22Rv1 (cell line): Measurements from ENCODE around the gene PLEKHG2.

Experiments
- ZFX ChIP-seq: fragments of 450-650 bp; IDR thresholded peaks from 2 replicates; pipeline ENCODE4 v1.6.1; 2017; ENCODE audit warnings: antibody characterized with exemption, borderline replicate concordance
- TF ChIP-seq, protein P1 (sequence below): fragments of 450-650 bp; IDR thresholded peaks from 2 replicates; pipeline ENCODE4 v1.5.1; 2017; ENCODE audit warnings: mild to moderate bottlenecking

DNA sequence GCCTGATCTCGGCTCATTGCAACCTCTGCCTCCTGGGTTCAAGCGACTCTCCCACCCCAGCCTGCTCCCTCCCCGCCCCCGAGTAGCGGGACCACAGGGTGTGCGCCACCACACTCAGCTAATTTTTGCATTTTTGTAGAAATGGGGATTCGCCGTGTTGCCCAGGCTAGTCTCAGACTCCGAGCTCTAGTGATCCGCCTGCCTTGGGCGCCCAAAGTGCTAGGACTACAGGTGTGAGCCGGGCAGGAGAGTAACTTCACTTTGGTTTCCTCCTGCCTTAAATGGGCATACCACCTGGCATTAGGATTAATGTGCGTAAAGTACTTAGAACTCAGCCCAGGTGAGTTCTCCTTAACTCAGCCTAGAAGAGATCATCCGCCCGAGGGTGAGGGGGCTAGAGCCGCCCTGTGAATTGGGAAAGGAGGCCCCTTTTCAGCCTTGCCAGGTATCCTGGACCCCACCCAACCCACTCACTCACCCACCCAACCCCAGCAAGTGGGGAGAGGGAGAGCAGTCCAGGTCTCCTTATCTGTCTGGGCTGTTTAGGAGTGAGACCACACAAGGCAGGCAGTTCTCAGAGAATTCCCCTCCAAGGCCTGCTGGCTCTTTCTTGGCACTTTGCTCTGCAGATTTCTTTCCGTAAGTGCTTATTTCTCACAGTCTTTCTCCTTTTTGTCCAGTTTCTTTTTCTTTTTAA is 7.1 kb upstream of the PLEKHG2 start:
- TF ChIP-seq, protein P1, sequence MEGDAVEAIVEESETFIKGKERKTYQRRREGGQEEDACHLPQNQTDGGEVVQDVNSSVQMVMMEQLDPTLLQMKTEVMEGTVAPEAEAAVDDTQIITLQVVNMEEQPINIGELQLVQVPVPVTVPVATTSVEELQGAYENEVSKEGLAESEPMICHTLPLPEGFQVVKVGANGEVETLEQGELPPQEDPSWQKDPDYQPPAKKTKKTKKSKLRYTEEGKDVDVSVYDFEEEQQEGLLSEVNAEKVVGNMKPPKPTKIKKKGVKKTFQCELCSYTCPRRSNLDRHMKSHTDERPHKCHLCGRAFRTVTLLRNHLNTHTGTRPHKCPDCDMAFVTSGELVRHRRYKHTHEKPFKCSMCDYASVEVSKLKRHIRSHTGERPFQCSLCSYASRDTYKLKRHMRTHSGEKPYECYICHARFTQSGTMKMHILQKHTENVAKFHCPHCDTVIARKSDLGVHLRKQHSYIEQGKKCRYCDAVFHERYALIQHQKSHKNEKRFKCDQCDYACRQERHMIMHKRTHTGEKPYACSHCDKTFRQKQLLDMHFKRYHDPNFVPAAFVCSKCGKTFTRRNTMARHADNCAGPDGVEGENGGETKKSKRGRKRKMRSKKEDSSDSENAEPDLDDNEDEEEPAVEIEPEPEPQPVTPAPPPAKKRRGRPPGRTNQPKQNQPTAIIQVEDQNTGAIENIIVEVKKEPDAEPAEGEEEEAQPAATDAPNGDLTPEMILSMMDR, result no peak
- TF ChIP-seq ZFX, result no peak
